SU-DHL-6 (cell line): ENCODE measurements around the gene METRN.

Experiments used
- H2AFZ ChIP-seq: fragments of 200-600 bp; sonication (generic); 2 replicates; pipeline ENCODE4 v1.6.1; 2014; ENCODE audit warnings: low read depth, mild to moderate bottlenecking, moderate library complexity, mixed read lengths, antibody characterized with exemption, low read length; ENCODE audit not compliant: severe bottlenecking
- H3F3A ChIP-seq: fragments of 200-600 bp; shearing (Covaris generic); 2 replicates; pipeline ENCODE4 v1.6.0; 2016; ENCODE audit warnings: antibody characterized with exemption, mild to moderate bottlenecking; ENCODE audit not compliant: insufficient read depth
- H3K27ac ChIP-seq: fragments of 200-600 bp; sonication (generic); 2 replicates; pipeline ENCODE4 v1.5.1; 2016; ENCODE audit warnings: low read depth, mild to moderate bottlenecking, low read length, moderate library complexity, mixed read lengths
- H3K27me3 ChIP-seq: fragments of 200-600 bp; sonication (generic), shearing (Covaris generic); 2 replicates; pipeline ENCODE4 v1.6.0; 2014; ENCODE audit warnings: mild to moderate bottlenecking, low read length
- H3K36me3 ChIP-seq: fragments of 200-600 bp; sonication (generic); 2 replicates; pipeline ENCODE4 v1.6.1; 2014; ENCODE audit warnings: mild to moderate bottlenecking, low read length, mixed read lengths
- H3K4me2 ChIP-seq: fragments of 300-600, 200-600 bp; shearing (Covaris generic), sonication (generic); 2 replicates; pipeline ENCODE4 v1.6.0; 2014; ENCODE audit warnings: low read length, low read depth, mild to moderate bottlenecking; ENCODE audit not compliant: poor library complexity, severe bottlenecking
- H3K4me3 ChIP-seq: fragments of 200-600 bp; sonication (generic); 2 replicates; pipeline ENCODE4 v1.5.1; 2014; ENCODE audit warnings: antibody characterized with exemption, low read length, mild to moderate bottlenecking, mixed read lengths; ENCODE audit not compliant: insufficient read depth, poor library complexity, severe bottlenecking
- H3K79me2 ChIP-seq: fragments of 200-600 bp; sonication (generic); 2 replicates; pipeline ENCODE4 v1.6.1; 2014; ENCODE audit warnings: mild to moderate bottlenecking, low read length, moderate library complexity; ENCODE audit not compliant: insufficient read depth
- H3K9ac ChIP-seq: fragments of 200-600 bp; sonication (generic); 2 replicates; pipeline ENCODE4 v1.7.0; 2014; ENCODE audit warnings: mild to moderate bottlenecking, low read length
- H3K9me2 ChIP-seq: fragments of 200-600 bp; sonication (generic); replicated peaks from 2 replicates; pipeline ENCODE4 v1.6.1; 2014; ENCODE audit warnings: low read length; ENCODE audit not compliant: insufficient read depth
- H3K9me3 ChIP-seq: fragments of 200-600 bp; sonication (generic); 2 replicates; pipeline ENCODE4 v1.6.1; 2014; ENCODE audit warnings: low read length, mixed read lengths; ENCODE audit not compliant: insufficient read depth
- H4K20me1 ChIP-seq: fragments of 200-600 bp; sonication (generic); 2 replicates; pipeline ENCODE4 v1.6.1; 2014; ENCODE audit warnings: low read depth, mild to moderate bottlenecking, antibody characterized with exemption, low read length, moderate library complexity, mixed read lengths
- CTCF ChIP-seq: fragments of 200-600 bp; sonication (generic); IDR thresholded peaks from one replicate; pipeline ENCODE4 v1.5.1; 2017; ENCODE audit warnings: antibody characterized with exemption, mild to moderate bottlenecking, low read length, moderate library complexity; ENCODE audit not compliant: insufficient read depth, poor library complexity, severe bottlenecking
- EZH2phosphoT487 ChIP-seq: fragments of 200-600 bp; sonication (generic), shearing (Covaris generic); conservative IDR thresholded peaks from 2 replicates; pipeline ENCODE4 v1.6.1; 2018; ENCODE audit warnings: mild to moderate bottlenecking, antibody characterized with exemption, low read length, moderate library complexity, mixed read lengths

METRN gene

GRCh38 chr16:672851-673250 is 42.1 kb upstream of the METRN start:
- no peaks in the 10 kb centered on the region for H4K20me1 ChIP-seq
- no peak overlapping the region for H3K27ac ChIP-seq
- no peaks in the 10 kb centered on the region for H3K27me3 ChIP-seq
- no peak overlapping the region for H3K4me3 ChIP-seq
- H3K79me2 ChIP-seq = peaks cover 8% of the 10 kb centered on the region; the same call in 1 of the 2 replicates
- no peaks in the 10 kb centered on the region for H3K36me3 ChIP-seq
- no peak overlapping the region for H3K9ac ChIP-seq
- H3K4me2 ChIP-seq = no peak overlapping the region
- TF ChIP-seq EZH2phosphoT487 = no peak
- TF ChIP-seq CTCF = no peak
- H3K9me2 ChIP-seq = no peaks in the 10 kb centered on the region
- H2AFZ ChIP-seq = no peak overlapping the region
- H3K9me3 ChIP-seq = no peaks in the 10 kb centered on the region
- H3F3A ChIP-seq = no peaks in the 10 kb centered on the region

- Histone ChIP-seq H3K4me3 (no peak overlapping the region), H3K9me2 (no peaks in the 10 kb centered on the region), H2AFZ (no peak overlapping the region), H3K79me2 (peaks cover 3% of the 10 kb centered on the region; the same call in 1 of the 2 replicates), H3F3A (no peaks in the 10 kb centered on the region), H3K9me3 (no peaks in the 10 kb centered on the region), H3K9ac (no peak overlapping the region), H3K36me3 (no peaks in the 10 kb centered on the region), H3K27ac (no peak overlapping the region), H3K4me2 (no peak overlapping the region), H3K27me3 (no peaks in the 10 kb centered on the region), H4K20me1 (no peaks in the 10 kb centered on the region)
- TF ChIP-seq EZH2phosphoT487 (no peak), CTCF (no peak)
These were observed 41.4 kb upstream of the METRN start for GRCh38 chr16:673399-673991.

- Histone ChIP-seq H2AFZ (no peak overlapping the region), H3F3A (peaks cover 6% of the 10 kb centered on the region; the same call in 1 of the 2 replicates), H3K9me2 (no peaks in the 10 kb centered on the region), H3K4me3 (no peak overlapping the region), H3K36me3 (no peaks in the 10 kb centered on the region), H3K27ac (no peak overlapping the region), H4K20me1 (no peaks in the 10 kb centered on the region), H3K9me3 (no peaks in the 10 kb centered on the region), H3K27me3 (no peaks in the 10 kb centered on the region), H3K9ac (no peak overlapping the region), H3K4me2 (no peak overlapping the region), H3K79me2 (no peaks in the 10 kb centered on the region)
- TF ChIP-seq CTCF (no peak), EZH2phosphoT487 (no peak)
These were observed 40.6 kb upstream of the METRN start for GRCh38 chr16:674214-674881.
